Loucy (cell line): ENCODE results near the gene SLC39A11.

Source experiments
- H2AFZ ChIP-seq: fragments of 200-600 bp; sonication (generic); 2 replicates; pipeline ENCODE4 v1.6.0; 2016; ENCODE audit warnings: antibody characterized with exemption, mild to moderate bottlenecking, low read length, moderate library complexity
- H3F3A ChIP-seq: fragments of 200-600 bp; 2 replicates; pipeline ENCODE4 v1.6.0; 2016; ENCODE audit warnings: antibody characterized with exemption, low read depth, mild to moderate bottlenecking
- H3K27me3 ChIP-seq: fragments of 200-600 bp; sonication (generic); 2 replicates; pipeline ENCODE4 v1.6.1; 2014; ENCODE audit warnings: low read length, mild to moderate bottlenecking; ENCODE audit not compliant: insufficient read depth, poor library complexity, severe bottlenecking
- H3K36me3 ChIP-seq: fragments of 200-600 bp; sonication (generic); 2 replicates; pipeline ENCODE4 v1.6.1; 2016; ENCODE audit warnings: low read length; ENCODE audit not compliant: insufficient read depth
- H3K4me1 ChIP-seq: fragments of 200-600 bp; sonication (generic); 2 replicates; pipeline ENCODE4 v1.5.1; 2014; ENCODE audit warnings: low read length, mild to moderate bottlenecking; ENCODE audit not compliant: insufficient read depth, poor library complexity, severe bottlenecking
- H3K4me2 ChIP-seq: fragments of 200-600 bp; sonication (generic); 2 replicates; pipeline ENCODE4 v1.6.0; 2014; ENCODE audit warnings: antibody characterized with exemption, low read length, low read depth, mild to moderate bottlenecking; ENCODE audit not compliant: poor library complexity, severe bottlenecking
- H3K4me3 ChIP-seq: fragments of 200-600 bp; sonication (generic); 2 replicates; pipeline ENCODE4 v1.5.1; 2014; ENCODE audit warnings: low read length, mild to moderate bottlenecking, mixed read lengths; ENCODE audit not compliant: poor library complexity, severe bottlenecking
- H3K79me2 ChIP-seq: fragments of 200-600 bp; sonication (generic); 2 replicates; pipeline ENCODE4 v1.6.1; 2014; ENCODE audit warnings: low read length; ENCODE audit not compliant: insufficient read depth
- H3K9ac ChIP-seq: fragments of 200-600 bp; sonication (generic); 2 replicates; pipeline ENCODE4 v1.6.0; 2014; ENCODE audit warnings: mild to moderate bottlenecking, low read depth, low read length, moderate library complexity; ENCODE audit not compliant: poor library complexity, severe bottlenecking
- H3K9me2 ChIP-seq: fragments of 200-600 bp; sonication (generic); replicated peaks from 2 replicates; pipeline ENCODE4 v1.6.1; 2016; ENCODE audit warnings: low read depth, low read length, mixed read lengths
- H3K9me3 ChIP-seq: fragments of 200-600 bp; sonication (generic); 2 replicates; pipeline ENCODE4 v1.6.1; 2014; ENCODE audit warnings: mild to moderate bottlenecking, antibody characterized with exemption, low read length, low read depth; ENCODE audit not compliant: insufficient read depth
- H4K20me1 ChIP-seq: fragments of 200-600 bp; sonication (generic); 2 replicates; pipeline ENCODE4 v1.6.0; 2014; ENCODE audit warnings: antibody characterized with exemption, low read length, mild to moderate bottlenecking; ENCODE audit not compliant: insufficient read depth, poor library complexity, severe bottlenecking
- CTCF ChIP-seq: fragments of 200-600 bp; sonication (generic); conservative IDR thresholded peaks from 2 replicates; pipeline ENCODE4 v1.5.1; 2014; ENCODE audit warnings: mild to moderate bottlenecking, antibody characterized with exemption, low read length
- EZH2phosphoT487 ChIP-seq: fragments of 200-600 bp; IDR thresholded peaks from 2 replicates; pipeline ENCODE4 v1.6.1; 2018; ENCODE audit warnings: antibody characterized with exemption, mild to moderate bottlenecking, moderate library complexity, borderline replicate concordance

SLC39A11 gene

GRCh38 chr17:72697602-72698146 is 394.8 kb downstream of the SLC39A11 start:
- Histone ChIP-seq H3F3A (no peaks in the 10 kb centered on the region), H3K4me2 (peak overlapping the region; percentile 15), H3K36me3 (no peaks in the 10 kb centered on the region), H3K9ac (no peak overlapping the region), H3K79me2 (no peaks in the 10 kb centered on the region), H3K4me3 (no peak overlapping the region), H3K4me1 (peaks cover 9% of the 10 kb centered on the region), H3K9me2 (no peaks in the 10 kb centered on the region), H3K27me3 (no peaks in the 10 kb centered on the region), H3K9me3 (no peaks in the 10 kb centered on the region), H2AFZ (no peak overlapping the region), H4K20me1 (no peaks in the 10 kb centered on the region)
- TF ChIP-seq CTCF (0 out of 2 replicates have a peak, but pooled peaks have one; percentile 14), EZH2phosphoT487 (no peak)

GRCh38 chr17:72696721-72697120 is 395.8 kb downstream of the SLC39A11 start:
- H4K20me1 ChIP-seq = no peaks in the 10 kb centered on the region
- no peak overlapping the region for H3K4me3 ChIP-seq
- H3K79me2 ChIP-seq = no peaks in the 10 kb centered on the region
- H3K9me3 ChIP-seq = no peaks in the 10 kb centered on the region
- no peaks in the 10 kb centered on the region for H3K9me2 ChIP-seq
- H3F3A ChIP-seq = no peaks in the 10 kb centered on the region
- no peaks in the 10 kb centered on the region for H3K27me3 ChIP-seq
- H3K36me3 ChIP-seq = no peaks in the 10 kb centered on the region
- H2AFZ ChIP-seq = no peak overlapping the region
- TF ChIP-seq EZH2phosphoT487 = no peak
- TF ChIP-seq CTCF = no peak
- no peak overlapping the region for H3K9ac ChIP-seq
- peaks cover 9% of the 10 kb centered on the region for H3K4me1 ChIP-seq
- H3K4me2 ChIP-seq = no peak overlapping the region

- H4K20me1 ChIP-seq = no peaks in the 10 kb centered on the region
- TF ChIP-seq CTCF (no peak), EZH2phosphoT487 (no peak)
- no peaks in the 10 kb centered on the region for H3K9me3 ChIP-seq
- no peak overlapping the region for H3K4me3 ChIP-seq
- H3K4me1 ChIP-seq = peaks cover 9% of the 10 kb centered on the region
- no peaks in the 10 kb centered on the region for H3K9me2 ChIP-seq
- no peak overlapping the region for H3K9ac ChIP-seq
- H3F3A ChIP-seq = no peaks in the 10 kb centered on the region
- H2AFZ ChIP-seq = no peak overlapping the region
- no peak overlapping the region for H3K4me2 ChIP-seq
- no peaks in the 10 kb centered on the region for H3K36me3 ChIP-seq
- H3K27me3 ChIP-seq = no peaks in the 10 kb centered on the region
- no peaks in the 10 kb centered on the region for H3K79me2 ChIP-seq
Observed at GRCh38 chr17:72696156-72696555, 396.3 kb downstream of the SLC39A11 start.
